H1 (cell line): Measurements from ENCODE around the gene MAML3. TPM values are rescaled to one million over a fixed set of nuclear protein-coding genes. Genes with fewer than 3 reads are reported as not detected.
A peak's percentile ranks its signal among the peaks of the same experiment; 100 is the strongest.

Source experiments
- ATF3 ChIP-seq: IDR thresholded peaks from 2 replicates; pipeline ENCODE4 v1.6.1; 2011; ENCODE audit warnings: low read depth, mild to moderate bottlenecking, low read length; ENCODE audit not compliant: insufficient read depth
- BRCA1 ChIP-seq: IDR thresholded peaks from 2 replicates; pipeline ENCODE4 v1.6.1; 2012; ENCODE audit warnings: low read depth, low read length, improper control_type of control experiment
- CHD1 ChIP-seq: IDR thresholded peaks from 2 replicates; pipeline ENCODE4 v1.6.1; 2012; ENCODE audit warnings: low read depth, low read length, improper control_type of control experiment
- EGR1 ChIP-seq: IDR thresholded peaks from 2 replicates; pipeline ENCODE4 v1.6.1; 2011; ENCODE audit warnings: low read depth, low read length, borderline replicate concordance
- EP300 ChIP-seq, 2 experiments: IDR thresholded peaks; 1 replicate in 1 of 2; 2 replicates in 1 of 2; pipeline ENCODE4 v1.6.1; 2011 to 2012; ENCODE audit warnings: low read depth in 2 of 2, low read length in 2 of 2, mild to moderate bottlenecking in 2 of 2, borderline replicate concordance in 1 of 2, inconsistent platforms in 1 of 2, moderate library complexity in 1 of 2
- KDM4A ChIP-seq: IDR thresholded peaks from one replicate; pipeline ENCODE4 v1.7.1; 2012; ENCODE audit warnings: low read depth, mild to moderate bottlenecking, moderate library complexity, low read length, inconsistent platforms; ENCODE audit not compliant: severe bottlenecking
- POLR2A ChIP-seq, 2 experiments: IDR thresholded peaks; 1 replicate in 1 of 2; 2 replicates in 1 of 2; pipeline ENCODE4 v1.6.1; 2011; ENCODE audit warnings: low read depth in 2 of 2, low read length in 2 of 2, mild to moderate bottlenecking in 2 of 2; ENCODE audit errors: control extremely low read depth in 1 of 2
- SIN3A ChIP-seq, 2 experiments: IDR thresholded peaks in 1 of 2; conservative IDR thresholded peaks in 1 of 2; 2 replicates each; pipeline ENCODE4 v1.6.1; 2011 to 2012; ENCODE audit warnings: low read length in 2 of 2, improper control_type of control experiment in 1 of 2, low read depth in 1 of 2, mild to moderate bottlenecking in 1 of 2
- SIRT6 ChIP-seq: IDR thresholded peaks from one replicate; pipeline ENCODE4 v1.7.1; 2012; ENCODE audit warnings: low read length, inconsistent platforms
- polyA plus RNA-seq, 7 experiments: library from polyadenylated mRNA; depleted of rRNA in 3 of 7; stranded (reverse) in 5 of 7; unstranded in 2 of 7; fragments of >200 nt in 5 of 7; fragments of 200-250 nt in 2 of 7; gene quantifications; 1 replicate in 5 of 7; 2 replicates in 1 of 7; 4 replicates in 1 of 7; pipeline versions ENCODE4 v1.2.1 to v1.2.3, GENCODE V29; 2011 to 2013; ENCODE audit warnings: missing spikeins in 2 of 7, mixed read lengths in 2 of 7
- total RNA-seq: library from RNA; stranded (reverse); fragmentation: NEBNext Ultra II Directional; extraction: Animal tissue kit (Norgen Biotek cat#: 25700); gene quantifications from 2 replicates; pipeline ENCODE4 v1.2.1, GENCODE V29; 2021
- TF ChIP-seq, protein P1 (sequence below): IDR thresholded peaks from 2 replicates; pipeline ENCODE4 v1.6.1; 2011; ENCODE audit warnings: low read length, improper control_type of control experiment

MAML3 gene
- total and polyA plus RNA-seq, 2 of the 8 experiments (the other 6 are each of a cell fraction or from before 2014, with no cell fraction given) = 2.1 to 5.7 TPM

DNA sequence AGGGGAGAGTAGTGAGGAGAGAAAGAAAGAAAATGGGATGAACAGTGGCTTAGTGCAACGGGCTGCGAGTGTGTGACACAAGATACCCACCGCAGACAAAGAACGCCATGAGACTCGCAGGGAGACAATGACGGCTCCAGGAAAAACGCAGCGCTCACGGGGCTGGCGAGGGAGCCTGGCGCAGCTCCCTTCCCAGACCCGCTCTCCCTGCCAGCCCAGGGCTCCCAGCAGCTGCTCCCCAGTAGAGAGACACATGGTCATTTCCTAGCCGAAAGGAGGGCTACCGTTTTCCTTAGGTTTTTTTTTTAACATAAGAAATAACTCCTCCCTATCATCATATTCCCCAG lies 149.5 kb downstream of the MAML3 start (continued):
- TF ChIP-seq EP300 (IDR thresholded peaks at IDR 0.05; ENCODE audit: borderline replicate concordance in 1 of 2, low read depth in 2 of 2, low read length in 2 of 2) (no peak), SIN3A (conservative IDR thresholded peaks at IDR 0.05 in 1 of 2, IDR thresholded peaks at IDR 0.05 in 1 of 2; ENCODE audit: low read depth in 1 of 2, low read length in 2 of 2) (peak in 1 of 2 experiments; percentile 81; a peak in 2 of 4 replicates), ATF3 (no peak), EGR1 (no peak), POLR2A (IDR thresholded peaks at IDR 0.05; ENCODE audit: control extremely low read depth in 1 of 2, low read depth in 2 of 2, low read length in 2 of 2) (peak in 1 of 2 experiments; percentile 53; a peak in 1 of 3 replicates), SIRT6 (no peak), BRCA1 (no peak), CHD1 (no peak), KDM4A (peak; percentile 18)
- TF ChIP-seq, protein P1, sequence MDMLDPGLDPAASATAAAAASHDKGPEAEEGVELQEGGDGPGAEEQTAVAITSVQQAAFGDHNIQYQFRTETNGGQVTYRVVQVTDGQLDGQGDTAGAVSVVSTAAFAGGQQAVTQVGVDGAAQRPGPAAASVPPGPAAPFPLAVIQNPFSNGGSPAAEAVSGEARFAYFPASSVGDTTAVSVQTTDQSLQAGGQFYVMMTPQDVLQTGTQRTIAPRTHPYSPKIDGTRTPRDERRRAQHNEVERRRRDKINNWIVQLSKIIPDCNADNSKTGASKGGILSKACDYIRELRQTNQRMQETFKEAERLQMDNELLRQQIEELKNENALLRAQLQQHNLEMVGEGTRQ = no peak
